ENCODE results near the gene KAT6B.

The KAT6B gene

DNA sequence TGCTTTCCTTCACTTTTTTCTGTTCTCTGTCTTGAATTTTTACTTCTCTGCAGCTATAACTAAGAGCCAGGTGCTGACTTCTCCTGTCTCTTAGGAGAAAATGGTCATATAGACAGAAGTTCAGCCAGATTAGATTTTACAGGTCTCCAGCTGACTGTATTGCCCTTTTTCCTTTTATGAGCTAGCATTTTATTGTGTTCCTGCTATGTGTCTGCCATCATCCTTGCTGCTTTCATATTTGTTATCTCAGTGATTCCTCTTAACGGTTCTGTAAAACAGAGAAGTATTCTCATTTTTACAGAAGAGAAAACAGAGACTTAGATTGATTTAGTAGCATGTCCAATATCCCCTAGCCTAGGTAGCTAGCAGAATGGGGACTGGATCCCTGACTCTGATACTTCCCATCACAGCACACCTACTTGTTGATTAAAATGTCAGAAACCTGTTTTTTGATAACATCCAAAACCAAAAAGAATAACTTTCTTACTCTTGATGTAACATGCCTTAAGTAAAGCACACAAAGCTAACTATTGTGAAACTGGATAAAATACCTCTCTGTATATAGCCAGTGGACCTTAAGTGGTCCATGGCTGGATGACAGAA lies 5.2 kb downstream of the KAT6B start:
- no peak overlapping the region for H3K27ac Mint-ChIP-seq
- peaks cover 27% of the 10 kb centered on the region for H3K4me1 Mint-ChIP-seq
- peaks cover 3% of the 10 kb centered on the region for H3K27me3 Mint-ChIP-seq (ENCODE audit: low read depth, poor library complexity)
- peaks cover 46% of the 10 kb centered on the region for H3K9me3 Mint-ChIP-seq
- H3K36me3 Mint-ChIP-seq (ENCODE audit: low read depth): peaks cover 71% of the 10 kb centered on the region
- H3K4me3 Mint-ChIP-seq: no peak overlapping the region
- TF ChIP-seq CTCF (IDR thresholded peaks at IDR 0.05): no peak
- DNase-seq: no peak

GRCh38 chr10:74835963-74836362 lies 9.6 kb downstream of the KAT6B start:
- H3K27me3 Mint-ChIP-seq (ENCODE audit: low read depth, poor library complexity): no peaks in the 10 kb centered on the region
- H3K9me3 Mint-ChIP-seq: peaks cover 20% of the 10 kb centered on the region
- DNase-seq: no peak
- peaks cover 12% of the 10 kb centered on the region for H3K4me1 Mint-ChIP-seq
- no peak overlapping the region for H3K27ac Mint-ChIP-seq
- TF ChIP-seq CTCF (IDR thresholded peaks at IDR 0.05): no peak
- H3K4me3 Mint-ChIP-seq: no peak overlapping the region
- peaks cover 69% of the 10 kb centered on the region for H3K36me3 Mint-ChIP-seq (ENCODE audit: low read depth)

- no peak for DNase-seq
- H3K27me3 Mint-ChIP-seq (ENCODE audit: low read depth, poor library complexity): no peaks in the 10 kb centered on the region
- H3K4me3 Mint-ChIP-seq: no peak overlapping the region
- TF ChIP-seq CTCF (IDR thresholded peaks at IDR 0.05): no peak
- H3K36me3 Mint-ChIP-seq (ENCODE audit: low read depth): peaks cover 65% of the 10 kb centered on the region
- peaks cover 18% of the 10 kb centered on the region for H3K9me3 Mint-ChIP-seq
- H3K4me1 Mint-ChIP-seq: peaks cover 12% of the 10 kb centered on the region
- H3K27ac Mint-ChIP-seq: no peak overlapping the region
Observed at GRCh38 chr10:74836877-74837276, 10.5 kb downstream of the KAT6B start.

DNA sequence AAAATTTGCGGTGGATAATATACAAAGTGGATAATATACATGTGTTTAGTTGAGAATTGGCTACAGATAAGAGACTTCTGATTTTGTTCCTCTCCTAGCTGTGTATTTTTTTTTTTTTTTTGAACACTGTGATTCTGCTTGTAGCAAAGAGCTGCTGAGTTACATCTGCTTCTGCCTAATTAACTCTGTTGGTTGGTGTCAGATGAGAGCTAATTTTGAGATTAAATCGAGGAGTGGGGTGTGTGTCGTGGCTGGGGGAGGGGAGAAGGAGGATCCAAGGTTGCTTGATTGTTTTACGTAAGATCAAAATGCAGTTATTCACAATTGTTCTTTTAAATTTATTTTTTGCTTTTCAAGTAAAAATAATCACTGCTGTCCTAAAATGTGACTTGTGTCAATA lies 11.3 kb downstream of the KAT6B start:
- H3K9me3 Mint-ChIP-seq: peaks cover 18% of the 10 kb centered on the region
- DNase-seq: no peak
- H3K4me3 Mint-ChIP-seq: no peak overlapping the region

GRCh38 chr10:74839708-74840107 lies 13.3 kb downstream of the KAT6B start:
- no peaks in the 10 kb centered on the region for H3K4me1 Mint-ChIP-seq
- no peak overlapping the region for H3K4me3 Mint-ChIP-seq
- no peak for TF ChIP-seq CTCF (IDR thresholded peaks at IDR 0.05)
- no peak overlapping the region for H3K27ac Mint-ChIP-seq
- peaks cover 16% of the 10 kb centered on the region for H3K9me3 Mint-ChIP-seq
- DNase-seq: no peak
- H3K27me3 Mint-ChIP-seq (ENCODE audit: low read depth, poor library complexity): no peaks in the 10 kb centered on the region
- peaks cover 81% of the 10 kb centered on the region for H3K36me3 Mint-ChIP-seq (ENCODE audit: low read depth)

More for the DNA sequence above, 11.3 kb downstream of the KAT6B start:
- Mint-ChIP-seq H3K4me1 (peaks cover 12% of the 10 kb centered on the region), H3K27me3 (ENCODE audit: low read depth, poor library complexity) (no peaks in the 10 kb centered on the region), H3K36me3 (ENCODE audit: low read depth) (peaks cover 70% of the 10 kb centered on the region), H3K27ac (no peak overlapping the region)
- no peak for TF ChIP-seq CTCF (IDR thresholded peaks at IDR 0.05)

- Mint-ChIP-seq H3K36me3 (ENCODE audit: low read depth) (peaks cover 70% of the 10 kb centered on the region), H3K4me1 (no peaks in the 10 kb centered on the region), H3K27ac (peak overlapping the region; percentile 21), H3K9me3 (peaks cover 2% of the 10 kb centered on the region), H3K4me3 (no peak overlapping the region), H3K27me3 (ENCODE audit: low read depth, poor library complexity) (no peaks in the 10 kb centered on the region)
- TF ChIP-seq CTCF (IDR thresholded peaks at IDR 0.05): no peak
- no peak for DNase-seq
Observed at GRCh38 chr10:74841265-74841973, 15.0 kb downstream of the KAT6B start.
